RPMI7951 (cell line): Measurements from ENCODE around the gene SF3B4. TPM values are rescaled to one million over a fixed set of nuclear protein-coding genes. Genes with fewer than 3 reads are reported as not detected.

ENCODE experiments used
- DNase-seq: peaks from one replicate; pipeline ENCODE4 v3.0.0-alpha.2; 2012; ENCODE audit warnings: low read depth
- total RNA-seq: library from RNA; depleted of rRNA; stranded (reverse); fragments of >200 nt; shearing (Covaris generic); gene quantifications from 2 replicates; pipeline ENCODE4 v1.2.3, GENCODE V29; 2014

SF3B4 gene
- total RNA-seq, 1 experiment from 2014 or later = 22.0 TPM

GRCh38 chr1:149932474-149932873 lies 4.9 kb upstream of the SF3B4 start:
- DNase-seq = no peak

DNA sequence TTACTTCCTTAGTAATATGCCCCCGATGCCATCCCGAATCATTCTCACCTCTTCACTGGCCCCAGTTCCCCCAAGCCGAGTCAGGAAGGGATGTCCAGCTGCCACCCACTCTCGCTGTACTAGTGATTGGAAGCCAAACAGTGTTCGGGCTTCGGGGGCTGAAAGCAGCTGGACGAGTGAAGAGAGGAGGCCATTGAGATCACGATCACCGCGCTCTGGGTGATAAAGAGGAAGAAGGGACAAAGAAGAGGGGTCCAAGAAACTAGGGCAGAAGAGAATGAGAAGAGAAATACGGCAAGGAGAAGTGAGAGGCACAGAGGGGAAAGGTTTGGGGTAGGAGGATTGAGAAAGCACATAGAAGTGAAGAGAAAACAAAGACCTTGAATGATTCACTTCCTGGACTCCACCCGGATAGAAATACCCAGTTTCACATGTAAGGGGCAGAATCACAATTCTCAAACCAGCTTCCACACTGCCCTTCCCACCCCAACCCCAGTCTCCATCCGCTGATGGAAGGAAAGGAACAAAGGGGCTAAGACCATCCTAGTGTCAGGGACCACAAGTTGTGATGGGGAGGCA lies 3.7 kb upstream of the SF3B4 start:
- no peak for DNase-seq

- DNase-seq = no peak
Observed at GRCh38 chr1:149929856-149930255, 2.3 kb upstream of the SF3B4 start.

DNA sequence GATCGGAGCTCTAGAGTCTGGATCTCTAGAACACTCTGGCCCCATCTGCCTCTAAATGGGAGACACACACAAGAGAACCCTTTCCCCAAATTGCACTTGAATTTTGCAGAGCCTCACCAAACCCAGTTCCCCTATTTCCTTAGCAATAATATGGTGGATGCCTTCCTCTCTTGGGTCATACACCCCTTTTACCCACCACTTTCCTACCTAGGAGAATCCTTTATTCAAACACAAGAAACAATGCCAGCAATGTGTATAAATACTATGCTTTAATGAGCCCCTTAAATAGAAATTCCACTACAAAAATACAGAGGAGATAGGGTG lies 760 bp upstream of the SF3B4 start:
- no peak for DNase-seq

DNA sequence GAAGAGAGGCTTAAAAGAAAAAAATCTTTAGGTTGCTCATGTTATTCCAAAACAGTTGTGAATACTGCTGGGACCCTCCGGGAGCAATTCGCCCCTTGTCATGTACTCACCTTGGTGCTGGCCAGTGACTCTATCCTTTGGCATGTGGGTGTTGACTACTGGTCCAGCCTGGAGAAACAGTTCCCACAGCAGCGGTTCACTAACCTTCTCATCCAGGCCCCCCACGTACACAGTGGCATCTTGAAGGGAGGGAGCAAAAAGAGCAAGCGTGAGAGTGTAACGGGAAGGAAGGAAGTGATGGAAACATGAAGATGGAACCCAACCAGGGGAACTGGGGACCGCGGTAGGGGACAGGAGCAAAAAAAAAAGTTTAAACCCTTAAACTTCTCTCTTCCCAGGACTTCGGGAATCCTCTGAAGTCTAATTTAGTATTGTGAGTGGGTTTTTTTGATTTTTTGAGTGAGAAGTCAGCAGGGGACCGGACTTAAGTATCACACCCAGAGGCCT lies 494 bp downstream of the SF3B4 start:
- DNase-seq = no peak

- DNase-seq = no peak
Observed at GRCh38 chr1:149926296-149926695, 1.3 kb downstream of the SF3B4 start.

- no peak for DNase-seq
Observed at GRCh38 chr1:149925751-149926150, 1.9 kb downstream of the SF3B4 start.

DNA sequence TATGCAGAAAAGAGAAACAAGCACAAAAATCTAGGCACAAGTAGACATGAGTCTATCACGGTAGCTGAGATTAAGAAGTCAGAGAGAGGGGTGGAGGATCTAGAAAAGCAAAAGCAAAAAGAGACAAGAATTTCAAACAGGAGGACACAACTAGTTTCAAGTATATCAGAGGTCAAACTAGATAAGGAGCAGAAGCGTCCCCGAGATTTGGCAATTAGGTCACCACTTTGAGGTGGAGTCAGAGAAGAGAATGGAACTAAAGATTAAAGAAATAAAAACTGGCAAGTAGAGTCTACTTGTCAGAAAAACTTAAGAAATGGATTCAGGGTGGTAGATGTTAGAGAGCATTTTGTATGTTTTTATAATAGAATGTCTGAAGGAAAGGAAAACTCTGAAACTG lies 2.3 kb downstream of the SF3B4 start:
- no peak for DNase-seq

DNA sequence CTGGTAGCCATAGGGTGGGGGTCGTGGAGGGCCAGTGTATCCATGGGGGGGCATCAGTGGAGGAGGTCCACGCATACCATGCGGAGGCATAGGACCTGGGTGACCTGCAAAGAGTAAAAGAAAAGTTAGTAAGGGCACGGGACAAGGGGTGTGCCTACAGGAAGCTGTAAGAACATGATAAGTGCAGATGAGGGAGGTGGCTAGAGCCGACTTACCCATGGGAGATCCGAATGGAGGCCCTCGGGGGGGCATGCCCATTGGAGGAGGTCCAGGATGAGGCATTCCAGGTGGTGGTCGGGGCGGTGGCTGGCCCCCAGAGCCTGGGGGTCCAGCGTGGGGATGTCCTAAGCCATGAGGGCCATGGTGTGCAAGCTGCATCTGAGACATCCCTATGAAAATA lies 4.0 kb downstream of the SF3B4 start:
- no peak for DNase-seq

- peak; percentile 74 for DNase-seq
Observed at GRCh38 chr1:149917571-149918144, 9.9 kb downstream of the SF3B4 start, which contains the start of gene SV2A. Gene SV2A, minus strand, starts transcription at chr1:149917844. Its CDS starts 4,004 bp downstream, at chr1:149913840.

DNA sequence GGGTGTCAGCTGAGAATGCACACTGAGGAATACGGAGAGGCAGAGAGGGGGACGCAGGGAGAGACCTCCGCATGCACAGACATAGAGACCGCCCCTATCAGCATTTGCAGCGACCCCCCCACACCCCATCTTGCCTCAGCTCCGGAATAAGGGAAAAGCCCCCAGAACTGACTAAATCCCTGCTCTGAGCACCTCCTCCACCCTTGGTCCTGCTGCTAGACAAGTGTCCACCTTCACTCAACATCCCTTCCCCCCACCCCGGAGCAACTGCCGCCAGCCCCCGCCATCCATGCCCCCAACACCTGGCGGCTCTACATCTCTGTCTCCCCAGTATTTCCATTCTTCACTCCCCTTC lies 10.7 kb downstream of the SF3B4 start:
- DNase-seq = no peak

- DNase-seq = no peak
Observed at GRCh38 chr1:149916193-149916897, 11.3 kb downstream of the SF3B4 start.

DNA sequence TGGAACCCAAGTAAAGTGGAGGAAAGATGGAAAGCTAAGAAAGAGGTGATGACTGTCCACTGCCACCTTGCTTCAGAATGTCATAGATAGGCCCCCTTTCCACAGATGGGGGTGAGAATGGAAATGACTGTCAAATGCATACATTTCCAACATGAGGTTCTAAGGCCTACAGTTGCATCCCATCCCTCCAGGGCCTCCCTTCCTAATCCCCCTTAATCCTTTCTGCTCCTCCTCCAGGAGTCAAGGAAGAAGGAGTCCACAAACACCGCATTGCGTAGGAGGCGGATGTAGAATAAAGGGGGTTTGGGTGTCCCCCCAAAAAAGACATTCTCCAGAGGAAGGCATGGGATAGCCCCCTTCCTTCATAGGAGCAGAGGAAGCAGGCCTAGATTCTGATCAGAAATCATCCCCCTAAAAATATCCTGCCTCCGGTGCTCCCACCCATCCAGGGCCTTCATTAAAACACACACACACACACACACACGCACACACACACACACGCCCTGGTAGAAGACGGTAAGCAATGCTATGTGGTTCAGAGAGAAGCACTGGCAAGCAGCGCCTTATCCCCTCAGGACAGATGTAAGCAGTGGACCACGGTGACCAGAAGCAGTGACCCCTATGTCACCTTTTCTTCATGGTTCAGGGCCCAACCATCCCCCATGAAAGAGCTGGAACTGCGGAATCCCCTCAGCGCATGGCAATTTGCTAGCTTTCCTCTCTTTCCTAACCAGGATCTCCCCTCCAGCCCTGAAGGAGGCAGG lies 12.0 kb downstream of the SF3B4 start:
- DNase-seq = peak; percentile 15

DNA sequence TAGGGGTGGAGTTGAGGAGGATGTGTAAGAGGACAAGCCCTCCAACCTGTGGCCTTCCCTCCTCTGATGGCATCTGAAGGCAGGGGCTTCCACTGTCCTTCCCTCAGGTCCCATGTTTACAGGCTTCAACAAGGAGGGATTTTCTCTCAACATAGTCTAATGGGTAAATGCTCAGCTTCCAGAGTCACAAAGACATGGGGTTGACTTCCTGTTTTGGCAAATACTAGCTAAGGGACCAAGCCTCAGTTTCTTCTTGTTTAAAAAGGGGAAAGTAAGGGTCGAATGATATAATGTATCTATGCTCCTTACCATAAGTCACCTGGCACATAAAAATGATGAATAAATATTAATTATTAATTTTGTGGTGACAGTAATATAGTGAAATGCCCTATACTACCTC lies 13.1 kb downstream of the SF3B4 start:
- no peak for DNase-seq

- no peak for DNase-seq
Observed at GRCh38 chr1:149906570-149907075, 21.0 kb downstream of the SF3B4 start.

DNA sequence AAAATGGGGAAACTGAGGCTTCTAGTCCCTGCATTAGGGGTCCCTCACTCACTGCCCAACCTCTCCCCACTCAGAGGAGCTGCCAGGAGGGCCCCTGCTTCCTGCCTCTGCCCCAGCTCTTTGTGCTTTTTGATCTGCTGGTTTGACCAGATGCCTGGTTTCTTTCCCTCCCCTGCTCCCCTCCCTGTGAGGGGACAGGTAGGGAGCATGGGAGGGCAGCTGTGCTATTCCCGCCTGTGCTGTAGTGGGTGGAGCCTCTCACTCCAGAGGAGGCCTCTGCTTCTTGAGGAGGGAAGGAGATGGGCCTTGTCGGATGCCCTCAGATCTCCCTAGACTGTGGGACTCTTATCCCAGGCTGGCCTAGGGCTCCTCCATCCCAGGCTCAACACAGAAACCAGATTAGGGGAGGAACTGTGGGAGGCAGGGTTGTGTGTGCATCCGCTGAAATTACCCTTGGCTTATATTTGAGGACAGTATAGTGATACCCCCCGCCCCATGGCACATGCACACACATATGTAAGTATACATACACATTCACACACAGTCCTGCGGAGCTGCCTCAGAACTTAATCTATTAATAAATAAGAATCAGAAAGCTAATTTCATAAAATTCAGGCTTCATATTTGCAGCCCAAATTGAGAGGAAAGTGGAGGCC lies 23.6 kb downstream of the SF3B4 start:
- no peak for DNase-seq

DNA sequence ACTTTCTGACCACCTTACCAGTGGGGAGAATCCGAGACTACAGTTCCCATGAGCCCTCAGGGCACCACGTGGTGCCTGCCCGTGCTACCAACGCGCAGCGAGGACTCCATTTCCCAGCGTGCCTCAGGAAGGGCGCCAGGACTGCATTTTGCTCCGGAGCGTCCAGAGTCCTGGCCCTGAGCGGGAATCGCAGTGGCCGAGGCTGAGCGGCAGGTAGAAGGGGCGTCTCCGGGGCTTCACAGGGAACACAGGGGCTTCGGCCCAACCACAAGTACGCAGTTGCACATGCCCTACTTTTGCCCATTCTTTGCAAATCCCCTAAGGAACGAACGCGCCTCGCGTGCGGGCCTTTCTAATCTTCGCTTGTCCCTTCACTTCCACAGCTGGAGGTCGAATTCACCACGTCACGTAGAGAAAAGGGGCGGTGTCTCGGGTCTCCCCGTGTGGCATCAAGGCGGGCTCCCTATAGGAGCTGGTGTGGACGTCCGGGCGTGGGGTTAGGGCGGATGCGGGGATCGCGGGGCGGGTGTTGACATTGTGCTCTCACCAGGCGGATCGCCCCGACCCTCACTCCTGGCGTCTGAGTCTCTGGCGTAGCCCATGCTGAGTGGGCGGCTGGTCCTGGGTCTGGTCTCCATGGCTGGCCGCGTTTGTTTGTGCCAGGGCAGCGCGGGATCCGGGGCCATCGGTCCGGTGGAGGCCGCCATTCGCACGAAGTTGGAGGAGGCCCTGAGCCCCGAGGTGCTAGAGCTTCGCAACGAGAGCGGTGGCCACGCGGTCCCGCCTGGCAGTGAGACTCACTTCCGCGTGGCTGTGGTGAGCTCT lies 27.9 kb downstream of the SF3B4 start, which contains the start of gene BOLA1:
BOLA1 (plus strand) TSS at position 109 of the 825 bp plus-strand sequence; CDS start at position 601, 492 bp downstream.
- peak; percentile 91 for DNase-seq

DNA sequence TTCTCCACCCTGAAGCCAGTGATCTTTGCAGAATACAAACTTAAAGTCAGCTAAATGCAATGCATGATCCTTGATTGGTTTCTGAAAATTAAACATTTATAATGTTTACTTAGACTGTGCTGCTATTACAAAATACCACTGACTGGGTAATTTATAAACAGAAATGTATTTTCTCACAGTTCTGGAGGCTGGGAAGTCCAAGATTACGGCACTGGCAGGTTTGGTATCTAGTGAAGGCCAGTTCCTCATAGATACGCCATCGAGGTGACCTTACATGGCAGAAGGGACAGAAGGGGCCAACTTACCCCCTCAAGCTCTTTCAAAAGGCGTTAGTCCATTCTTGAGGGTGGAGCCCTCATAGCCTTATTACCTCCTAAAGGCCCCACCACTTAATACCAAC lies 31.0 kb downstream of the SF3B4 start:
- no peak for DNase-seq

GRCh38 chr1:149888999-149889289 lies 38.7 kb downstream of the SF3B4 start:
- peak; percentile 73 for DNase-seq

DNA sequence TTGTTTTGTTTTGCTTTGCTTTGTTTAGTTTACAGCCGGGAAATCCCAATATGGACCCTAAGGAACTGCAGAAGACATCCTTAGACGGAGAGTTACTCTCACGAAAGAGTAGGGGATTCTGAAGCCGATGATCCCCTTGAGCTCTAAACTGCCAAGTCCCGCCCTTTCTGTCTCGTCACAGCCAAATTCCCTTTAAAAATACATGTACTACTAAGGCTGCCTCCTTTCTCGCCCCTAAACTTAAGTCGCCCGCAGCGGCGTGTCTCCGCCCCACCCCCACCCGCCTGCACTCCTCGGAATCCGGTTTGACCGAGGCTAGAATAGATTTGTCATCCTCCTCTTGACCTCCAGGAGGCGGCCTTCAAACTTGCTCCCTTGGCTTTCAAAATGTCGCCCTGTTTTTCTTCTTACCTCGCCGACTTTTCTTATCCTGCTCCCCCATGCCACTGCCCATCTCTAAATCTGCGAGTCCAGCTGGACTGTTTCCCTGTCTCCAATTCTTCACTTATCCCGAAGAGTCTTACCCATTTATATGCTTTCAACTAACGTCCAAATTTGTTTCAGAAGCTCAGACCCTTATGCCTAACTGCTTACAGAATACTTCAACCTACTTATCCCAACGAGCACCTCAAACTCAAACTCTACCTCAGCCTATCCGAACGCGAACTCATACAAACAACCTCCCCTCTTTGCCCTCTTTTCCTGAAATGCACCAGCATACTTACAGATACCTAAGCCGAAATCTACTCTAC lies 39.2 kb downstream of the SF3B4 start:
- peak; percentile 92 for DNase-seq
